Measurements from ENCODE around the gene SLC12A9. TPM values are rescaled to one million over a fixed set of nuclear protein-coding genes. Genes with fewer than 3 reads are reported as not detected.

Gene SLC12A9
- total RNA-seq, 3 donors from 2014 or later, result 13.3 to 18.0 (median 16.7) TPM

DNA sequence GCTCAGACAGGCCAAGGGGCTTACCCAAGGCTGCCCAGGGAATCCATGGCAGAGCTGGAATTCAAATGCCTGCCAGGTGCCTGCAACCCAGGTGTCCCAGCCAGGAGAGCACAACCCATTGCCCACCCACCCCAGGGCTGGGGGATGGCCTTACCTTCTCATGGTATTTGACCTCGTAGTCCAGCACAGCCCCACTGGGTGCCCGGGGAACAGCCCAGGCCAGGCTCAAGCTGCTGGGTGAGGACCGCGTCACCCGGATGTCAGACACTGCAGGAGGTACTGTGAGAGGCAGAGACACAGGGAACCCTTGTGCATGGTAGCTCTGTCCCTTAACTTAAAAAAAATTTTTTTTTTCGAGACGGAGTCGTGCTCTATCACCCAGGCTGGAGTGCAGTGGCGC lies 34.1 kb upstream of the SLC12A9 start:
- Histone ChIP-seq H3K36me3 (no peaks in the 10 kb centered on the region), H3K9me3 (no peaks in the 10 kb centered on the region), H3K4me3 (no peak overlapping the region), H3K27me3 (no peaks in the 10 kb centered on the region), H3K4me1 (no peaks in the 10 kb centered on the region), H3K27ac (no peak overlapping the region)
- no peak for TF ChIP-seq POLR2A (IDR thresholded peaks at IDR 0.05)
- TF ChIP-seq, protein P1, sequence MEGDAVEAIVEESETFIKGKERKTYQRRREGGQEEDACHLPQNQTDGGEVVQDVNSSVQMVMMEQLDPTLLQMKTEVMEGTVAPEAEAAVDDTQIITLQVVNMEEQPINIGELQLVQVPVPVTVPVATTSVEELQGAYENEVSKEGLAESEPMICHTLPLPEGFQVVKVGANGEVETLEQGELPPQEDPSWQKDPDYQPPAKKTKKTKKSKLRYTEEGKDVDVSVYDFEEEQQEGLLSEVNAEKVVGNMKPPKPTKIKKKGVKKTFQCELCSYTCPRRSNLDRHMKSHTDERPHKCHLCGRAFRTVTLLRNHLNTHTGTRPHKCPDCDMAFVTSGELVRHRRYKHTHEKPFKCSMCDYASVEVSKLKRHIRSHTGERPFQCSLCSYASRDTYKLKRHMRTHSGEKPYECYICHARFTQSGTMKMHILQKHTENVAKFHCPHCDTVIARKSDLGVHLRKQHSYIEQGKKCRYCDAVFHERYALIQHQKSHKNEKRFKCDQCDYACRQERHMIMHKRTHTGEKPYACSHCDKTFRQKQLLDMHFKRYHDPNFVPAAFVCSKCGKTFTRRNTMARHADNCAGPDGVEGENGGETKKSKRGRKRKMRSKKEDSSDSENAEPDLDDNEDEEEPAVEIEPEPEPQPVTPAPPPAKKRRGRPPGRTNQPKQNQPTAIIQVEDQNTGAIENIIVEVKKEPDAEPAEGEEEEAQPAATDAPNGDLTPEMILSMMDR (IDR thresholded peaks at IDR 0.05), result no peak
- no peak for TF ChIP-seq POLR2AphosphoS5 (IDR thresholded peaks at IDR 0.05)
- intact Hi-C loops (cut with DNase I; ENCODE audit: low total_unique reads), result no loop called here
- DNase-seq (ENCODE audit: low spot score in 2 of 2), result no peak

DNA sequence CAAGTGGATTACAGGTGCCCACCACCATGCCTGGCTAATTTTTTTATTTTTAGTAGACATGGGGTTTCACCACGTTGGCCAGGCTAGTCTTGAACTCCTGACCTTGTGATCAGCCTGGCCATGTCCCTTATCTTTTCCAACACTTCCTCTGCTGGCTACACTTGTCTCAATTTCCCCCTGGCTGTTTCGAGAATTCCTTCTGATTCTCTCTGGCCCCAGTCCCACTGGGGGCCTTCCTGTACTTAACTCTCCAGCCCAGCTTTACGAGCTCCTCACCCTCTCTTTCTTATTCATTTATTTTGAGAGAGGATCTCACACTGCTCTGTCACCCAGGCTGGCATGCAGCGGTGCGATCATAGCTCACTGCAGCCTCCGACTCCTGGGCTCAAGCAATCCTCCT lies 33.7 kb upstream of the SLC12A9 start:
- DNase-seq (ENCODE audit: low spot score in 2 of 2), result no peak
- Histone ChIP-seq H3K27ac (no peak overlapping the region), H3K27me3 (no peaks in the 10 kb centered on the region), H3K9me3 (no peaks in the 10 kb centered on the region), H3K36me3 (no peaks in the 10 kb centered on the region), H3K4me3 (no peak overlapping the region), H3K4me1 (no peaks in the 10 kb centered on the region)
- intact Hi-C loops (cut with DNase I; ENCODE audit: low total_unique reads), result loop anchor here (1.0 kb wide), 1 partner anchor 41 kb away; no protein-coding TSS in a partner anchor
- TF ChIP-seq, protein P1 (IDR thresholded peaks at IDR 0.05), result no peak
- TF ChIP-seq POLR2AphosphoS5 (IDR thresholded peaks at IDR 0.05), result no peak
- TF ChIP-seq POLR2A (IDR thresholded peaks at IDR 0.05), result no peak

DNA sequence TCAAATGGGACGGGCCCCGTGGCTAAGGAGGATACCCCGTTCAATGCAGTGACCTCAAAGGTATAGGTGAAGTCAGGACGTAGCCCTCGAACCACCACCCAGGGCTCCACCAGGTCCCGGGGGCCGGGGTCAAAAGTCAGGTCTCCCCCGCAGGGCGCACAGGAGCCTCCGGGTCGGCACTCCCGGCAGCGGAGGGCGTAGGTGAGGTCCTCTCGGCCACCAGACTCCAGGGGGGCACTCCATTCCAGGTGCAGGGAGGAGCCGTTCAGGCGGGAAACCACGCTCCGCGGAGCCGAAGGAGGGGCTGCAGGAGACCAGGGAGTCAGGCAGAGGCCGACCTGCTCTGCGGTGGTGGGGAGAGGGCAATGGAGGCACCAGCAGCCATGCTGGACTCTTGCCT lies 32.9 kb upstream of the SLC12A9 start:
- H3K4me1 ChIP-seq, result no peaks in the 10 kb centered on the region
- no peak overlapping the region for H3K27ac ChIP-seq
- H3K9me3 ChIP-seq, result no peaks in the 10 kb centered on the region
- no peaks in the 10 kb centered on the region for H3K36me3 ChIP-seq
- no peak for TF ChIP-seq POLR2AphosphoS5 (IDR thresholded peaks at IDR 0.05)
- no peak for TF ChIP-seq POLR2A (IDR thresholded peaks at IDR 0.05)
- TF ChIP-seq, protein P1 (IDR thresholded peaks at IDR 0.05), result no peak
- no peaks in the 10 kb centered on the region for H3K27me3 ChIP-seq
- H3K4me3 ChIP-seq, result no peak overlapping the region
- intact Hi-C loops (cut with DNase I; ENCODE audit: low total_unique reads), result loop anchor here (1.0 kb wide), 1 partner anchor 41 kb away; no protein-coding TSS in a partner anchor
- no peak for DNase-seq (ENCODE audit: low spot score in 2 of 2)

DNA sequence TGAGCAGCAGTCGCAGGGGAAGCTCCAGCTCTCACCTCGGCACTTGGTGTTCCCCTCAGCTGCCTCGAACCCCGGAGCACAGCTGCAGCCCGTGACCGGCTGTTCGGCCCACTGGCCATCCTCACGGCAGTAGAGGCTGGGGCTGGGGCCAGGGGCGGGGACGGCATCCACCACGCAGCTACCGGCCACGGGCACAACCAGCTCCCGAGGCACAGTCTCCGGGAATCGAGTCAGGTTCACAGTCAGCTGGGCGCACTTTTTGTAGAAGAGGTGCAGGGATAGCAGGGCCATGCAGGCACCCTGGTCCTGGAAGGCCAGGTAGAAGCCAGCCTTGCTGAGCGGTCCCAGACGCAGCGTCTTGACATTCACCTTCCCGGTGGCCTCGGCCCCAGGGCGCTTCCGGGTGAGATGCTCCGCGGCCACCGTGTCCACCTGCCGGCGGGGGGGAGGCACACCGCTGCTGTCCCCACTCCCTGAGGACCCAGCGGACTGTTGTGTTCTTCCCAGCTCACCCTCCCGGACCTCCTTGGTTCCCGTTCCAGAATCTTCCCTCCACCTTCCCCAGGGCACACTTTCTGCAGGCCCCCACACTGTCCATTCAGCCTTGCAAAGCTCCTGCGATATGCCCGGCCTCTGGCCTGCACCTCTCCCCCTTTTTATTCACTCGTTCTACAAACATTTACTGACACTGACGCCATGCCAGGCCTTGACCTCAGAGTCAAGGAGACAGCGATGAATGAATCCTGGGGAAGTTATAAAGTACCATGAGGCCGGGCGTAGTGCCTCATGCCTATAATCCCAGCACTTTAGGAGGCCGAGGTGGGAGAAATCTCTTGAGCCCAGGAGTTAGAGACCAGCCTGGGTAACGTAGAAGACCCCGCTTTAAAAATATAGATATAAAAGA lies 30.0 kb upstream of the SLC12A9 start:
- Histone ChIP-seq H3K4me3 (no peak overlapping the region), H3K4me1 (no peaks in the 10 kb centered on the region), H3K27ac (no peak overlapping the region), H3K9me3 (no peaks in the 10 kb centered on the region), H3K36me3 (no peaks in the 10 kb centered on the region), H3K27me3 (no peaks in the 10 kb centered on the region)
- intact Hi-C loops (cut with DNase I; ENCODE audit: low total_unique reads), result no loop called here
- no peak for TF ChIP-seq POLR2A (IDR thresholded peaks at IDR 0.05)
- TF ChIP-seq POLR2AphosphoS5 (IDR thresholded peaks at IDR 0.05), result no peak
- TF ChIP-seq, protein P1 (IDR thresholded peaks at IDR 0.05), result no peak
- no peak for DNase-seq (ENCODE audit: low spot score in 2 of 2)

DNA sequence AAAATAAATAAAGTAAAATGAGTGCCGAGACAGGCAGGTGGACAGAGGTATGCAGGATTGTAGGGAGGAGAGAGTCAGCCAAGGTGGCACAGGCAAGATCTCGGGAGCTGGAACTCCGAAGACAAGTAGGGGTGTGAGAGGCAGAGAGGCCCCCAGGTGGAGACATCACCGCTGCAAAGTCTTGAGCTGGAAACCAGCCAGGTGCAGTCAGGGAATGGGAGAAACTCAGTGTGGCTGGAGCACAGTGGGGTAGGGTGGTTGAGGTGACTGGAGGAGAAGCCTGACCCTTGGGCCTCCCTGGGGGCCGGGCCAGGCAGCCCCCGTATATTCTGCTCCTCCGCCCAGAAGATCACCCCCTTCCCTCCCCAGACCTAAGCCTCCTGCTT lies 29.4 kb upstream of the SLC12A9 start:
- Histone ChIP-seq H3K27ac (no peak overlapping the region), H3K4me3 (no peak overlapping the region), H3K4me1 (no peaks in the 10 kb centered on the region), H3K27me3 (no peaks in the 10 kb centered on the region), H3K9me3 (no peaks in the 10 kb centered on the region), H3K36me3 (no peaks in the 10 kb centered on the region)
- TF ChIP-seq POLR2AphosphoS5 (IDR thresholded peaks at IDR 0.05) (no peak), POLR2A (IDR thresholded peaks at IDR 0.05) (no peak)
- TF ChIP-seq, protein P1 (IDR thresholded peaks at IDR 0.05), result no peak
- intact Hi-C loops (cut with DNase I; ENCODE audit: low total_unique reads), result no loop called here
- no peak for DNase-seq (ENCODE audit: low spot score in 2 of 2)
